KBM-7 (cell line): ENCODE measurements around the gene STX10.
A peak's percentile ranks its signal among the peaks of the same experiment; 100 is the strongest.
"Not testable (repeated sequence)": the region's sequence is repeated elsewhere in the genome, so short reads cannot be mapped to it uniquely, and the experiment has no call there.

Source experiments
- DNase-seq: peaks from one replicate; pipeline ENCODE4 v3.0.0-alpha.2; 2015
- in situ Hi-C: fragments of 300-500 bp; cut with MboI; formaldehyde crosslinking; loops from 2 replicates; pipeline ENCODE4 v1.14.3; 2020; ENCODE audit warnings: low sequenced_read_pairs, low pct_unique_long_range_greater_than_20kb, mixed read lengths

STX10 gene, protein sequence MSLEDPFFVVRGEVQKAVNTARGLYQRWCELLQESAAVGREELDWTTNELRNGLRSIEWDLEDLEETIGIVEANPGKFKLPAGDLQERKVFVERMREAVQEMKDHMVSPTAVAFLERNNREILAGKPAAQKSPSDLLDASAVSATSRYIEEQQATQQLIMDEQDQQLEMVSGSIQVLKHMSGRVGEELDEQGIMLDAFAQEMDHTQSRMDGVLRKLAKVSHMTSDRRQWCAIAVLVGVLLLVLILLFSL

DNA sequence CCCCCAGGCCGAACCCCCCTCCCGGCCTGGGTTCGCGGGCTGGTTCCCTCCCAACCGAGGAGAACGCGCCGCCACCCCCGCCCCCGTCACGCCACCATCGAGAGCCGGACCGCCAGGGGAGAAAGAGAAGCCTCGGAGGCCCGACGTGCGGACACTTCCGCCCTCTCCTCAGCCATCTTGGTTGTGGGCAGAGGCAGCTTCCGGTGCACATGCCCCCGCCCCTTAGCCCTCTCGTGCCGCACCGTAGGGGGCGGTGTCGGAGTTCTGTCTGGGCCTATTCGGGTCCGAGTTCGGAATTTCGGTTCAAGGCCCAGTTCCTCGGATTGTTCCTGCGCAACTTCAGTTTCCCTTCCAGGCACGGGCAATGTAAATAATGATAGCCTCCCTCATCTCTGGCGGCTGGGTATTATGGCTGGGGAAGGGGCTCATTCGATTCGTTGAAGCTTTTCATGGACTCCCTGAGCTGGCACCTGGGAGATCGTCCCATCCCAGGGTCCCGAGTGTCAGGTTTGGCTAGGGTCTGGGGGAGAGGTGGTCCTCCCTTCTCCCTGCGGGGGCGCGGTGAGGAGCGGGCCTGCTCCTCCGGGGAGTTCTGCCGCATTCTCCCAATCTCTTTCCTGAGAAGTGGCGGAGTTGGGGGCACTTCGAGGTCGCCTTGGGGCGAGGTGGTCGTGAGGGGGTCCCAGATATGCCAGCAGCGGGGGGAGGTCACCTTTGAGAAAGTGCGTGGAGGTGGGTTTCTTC, at the start of gene STX10, which contains the start of gene IER2:
Gene STX10 (minus strand): TSS at position 189 of the 744 bp plus-strand sequence. CDS start 202 bp downstream, outside the sequence.
Gene IER2 (plus strand): TSS at position 225 of the 744 bp plus-strand sequence. CDS start 2,776 bp downstream, outside the sequence.
- peak; percentile 94 for DNase-seq
- in situ Hi-C loops = no loop called here

DNA sequence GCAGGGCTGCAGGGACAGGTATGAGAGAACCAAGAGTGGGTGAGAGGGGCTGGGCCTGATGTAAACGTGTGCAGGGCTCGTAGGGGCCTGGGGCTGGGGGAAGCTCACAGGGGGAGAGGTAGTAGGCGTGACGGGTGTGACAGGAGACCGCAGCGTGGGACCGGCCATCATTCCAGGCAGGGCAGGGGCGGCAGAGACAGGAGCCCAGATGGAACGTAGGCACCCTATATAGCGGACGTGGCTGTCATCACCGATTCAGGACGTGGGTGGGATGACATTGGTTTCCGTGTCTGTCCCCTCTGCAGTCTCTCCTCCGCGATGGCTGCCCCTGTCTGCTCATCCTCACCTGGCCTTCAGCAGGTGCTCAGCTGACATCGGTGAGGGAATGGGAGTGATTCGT, 48.5 kb upstream of the STX10 start:
- no peak for DNase-seq

DNA sequence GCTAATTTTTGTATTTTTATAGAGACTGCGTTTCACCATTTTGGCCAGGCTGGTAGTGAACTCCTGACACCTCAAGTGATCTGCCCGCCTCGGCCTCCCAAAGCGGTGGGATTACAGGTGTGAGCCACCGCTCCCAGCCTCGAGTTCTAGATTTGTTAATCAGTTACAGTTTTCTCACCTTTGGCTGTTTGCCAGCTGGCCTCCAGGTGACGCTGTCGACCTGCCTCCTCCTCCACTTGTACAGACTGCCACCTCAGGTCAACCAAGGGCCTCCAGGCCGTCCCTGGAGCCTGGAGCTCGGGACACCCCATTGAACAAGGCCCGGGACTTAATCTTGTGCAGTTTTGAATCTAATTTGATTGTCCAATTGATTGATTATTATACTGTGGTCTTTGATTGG, 45.5 kb upstream of the STX10 start:
- DNase-seq = peak; percentile 54
- in situ Hi-C loops = no loop called here

More for the DNA sequence above, 48.5 kb upstream of the STX10 start:
- in situ Hi-C loops = no loop called here

DNA sequence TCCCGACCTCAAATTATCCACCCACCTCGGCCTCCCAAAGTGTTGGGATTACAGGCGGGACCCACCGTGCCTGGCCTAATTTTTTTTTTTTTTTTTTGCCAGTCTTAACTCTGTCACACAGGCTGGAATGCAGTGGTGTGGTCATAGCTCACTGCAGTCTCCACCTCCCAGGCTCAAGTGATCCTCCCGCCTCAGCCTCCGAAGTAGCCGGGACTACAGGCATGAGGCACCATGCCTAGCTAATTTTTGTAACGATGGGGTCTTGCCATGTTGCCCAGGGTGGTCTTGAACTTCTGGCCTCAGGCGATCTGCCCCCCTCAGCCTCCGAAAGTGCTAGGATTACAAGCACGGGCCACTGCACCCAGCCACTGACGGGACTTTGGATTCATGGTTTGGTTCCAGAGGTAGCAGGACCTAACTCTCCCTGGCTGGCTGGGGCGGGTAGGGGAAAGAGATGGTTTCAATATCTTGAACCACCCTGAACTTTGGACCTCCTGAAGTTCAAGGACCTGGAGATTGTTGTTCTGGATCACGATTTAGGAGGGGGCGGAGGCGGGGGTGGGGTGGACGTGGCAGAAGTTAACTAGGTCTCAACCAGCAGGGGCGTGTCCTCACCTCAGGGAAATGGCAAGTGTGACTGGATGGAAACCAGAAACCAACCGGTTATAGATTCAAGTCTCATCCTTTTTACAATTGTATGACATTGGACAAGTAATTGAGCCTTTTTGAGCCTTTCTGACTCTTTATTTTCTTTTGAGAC, 40.8 kb upstream of the STX10 start:
- in situ Hi-C loops = no loop called here

DNA sequence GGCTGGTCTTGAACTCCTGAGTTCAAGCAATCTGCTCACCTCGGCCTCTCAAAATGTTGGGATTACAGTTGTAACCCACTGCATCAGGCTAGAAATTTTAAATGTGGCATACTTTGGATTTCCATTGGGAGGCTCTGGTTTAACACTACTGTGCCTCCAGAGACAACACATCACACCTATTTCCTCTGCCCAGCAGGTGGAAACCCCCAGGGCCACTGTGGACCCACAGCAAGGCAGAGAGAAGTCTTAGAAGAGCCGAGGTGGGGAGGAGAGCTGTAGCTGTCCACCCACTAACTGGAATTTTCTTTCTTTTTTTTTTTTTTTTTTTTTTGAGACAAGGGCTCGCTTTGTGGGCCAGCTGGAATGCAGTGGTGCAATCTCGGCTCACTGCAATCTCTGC, 39.4 kb upstream of the STX10 start:
- DNase-seq = no peak
- in situ Hi-C loops = no loop called here

More for the DNA sequence above, 40.8 kb upstream of the STX10 start:
- DNase-seq = no peak

DNA sequence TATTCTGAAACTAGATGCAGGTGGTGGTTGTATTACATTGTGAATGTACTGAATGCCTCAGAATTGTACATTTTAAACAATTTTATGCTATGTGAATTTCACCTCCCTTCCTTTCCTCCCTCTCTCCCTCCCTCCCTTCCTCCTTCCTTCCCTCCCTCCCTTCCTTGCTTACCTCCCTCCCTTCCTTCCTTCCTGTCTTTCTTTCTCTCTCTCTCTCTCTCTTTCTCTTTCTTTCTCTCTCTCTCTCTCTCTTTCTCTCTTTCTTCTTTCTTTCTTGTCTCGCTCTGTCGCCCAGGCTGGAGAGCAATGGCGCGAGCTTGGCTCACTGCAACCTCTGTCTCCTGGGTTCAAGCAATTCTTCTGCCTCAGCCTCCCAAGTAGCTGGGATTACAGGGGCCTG, 37.2 kb upstream of the STX10 start:
- no peak for DNase-seq
- in situ Hi-C loops = no loop called here

DNA sequence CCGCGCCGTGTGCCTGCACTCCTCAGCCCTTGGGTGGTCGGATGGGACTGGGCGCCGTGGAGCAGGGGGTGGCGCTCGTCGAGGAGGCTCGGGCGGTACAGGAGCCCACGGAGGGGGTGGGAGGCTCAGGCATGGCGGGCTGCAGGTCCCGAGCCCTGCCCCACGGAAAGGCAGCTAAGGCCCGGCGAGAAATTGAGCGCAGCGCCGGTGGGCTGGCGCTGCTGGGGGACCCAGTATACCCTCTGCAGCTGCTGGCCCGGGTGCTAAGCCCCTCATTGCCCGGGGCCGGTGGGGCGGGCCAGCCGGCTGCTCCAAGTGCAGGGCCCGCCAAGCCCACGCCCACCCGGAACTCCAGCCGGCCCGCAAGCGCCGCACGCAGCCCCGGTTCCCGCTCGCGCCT, 36.5 kb upstream of the STX10 start:
- in situ Hi-C loops, DNase-seq: not testable (repeated sequence)

DNA sequence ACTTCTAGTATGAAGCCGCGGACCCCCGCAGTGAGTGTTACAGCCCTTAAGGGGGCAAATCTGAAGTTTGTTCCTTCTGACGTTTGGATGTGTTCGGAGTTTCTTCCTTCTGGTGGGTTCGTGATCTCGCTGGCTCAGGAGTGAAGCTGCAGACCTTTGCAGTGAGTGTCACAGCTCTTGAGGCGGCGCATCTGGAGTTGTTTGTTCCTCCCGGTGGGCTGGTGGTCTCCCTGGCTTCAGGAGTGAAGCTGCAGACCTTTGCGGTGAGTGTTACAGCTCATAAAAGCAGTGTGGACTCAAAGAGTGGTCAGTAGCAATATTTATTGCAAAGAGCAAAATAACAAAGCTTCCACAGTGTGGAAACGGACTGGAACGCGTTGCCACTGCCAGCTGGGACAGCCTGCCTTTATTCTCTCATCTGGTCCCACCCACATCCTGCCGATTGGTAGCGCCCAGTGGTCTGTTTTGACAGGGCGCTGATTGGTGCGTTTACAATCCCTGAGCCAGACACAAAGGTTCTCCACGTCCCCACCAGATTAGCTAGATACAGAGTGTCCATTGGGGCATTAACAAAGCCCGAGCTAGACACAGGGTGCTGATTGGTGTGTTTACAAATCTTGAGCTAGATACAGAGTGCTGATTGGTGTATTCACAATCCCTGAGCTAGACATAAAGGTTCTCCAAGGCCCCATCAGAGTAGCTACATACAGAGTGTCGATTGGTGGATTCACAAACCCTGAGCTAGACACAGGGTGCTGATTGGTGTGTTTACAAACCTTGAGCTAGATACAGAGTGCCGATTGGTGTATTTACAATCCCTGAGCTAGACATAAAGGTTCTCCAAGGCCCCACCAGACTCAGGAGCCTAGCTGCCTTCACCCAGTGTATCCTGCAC, 35.8 kb upstream of the STX10 start:
- in situ Hi-C loops, DNase-seq: not testable (repeated sequence)

DNA sequence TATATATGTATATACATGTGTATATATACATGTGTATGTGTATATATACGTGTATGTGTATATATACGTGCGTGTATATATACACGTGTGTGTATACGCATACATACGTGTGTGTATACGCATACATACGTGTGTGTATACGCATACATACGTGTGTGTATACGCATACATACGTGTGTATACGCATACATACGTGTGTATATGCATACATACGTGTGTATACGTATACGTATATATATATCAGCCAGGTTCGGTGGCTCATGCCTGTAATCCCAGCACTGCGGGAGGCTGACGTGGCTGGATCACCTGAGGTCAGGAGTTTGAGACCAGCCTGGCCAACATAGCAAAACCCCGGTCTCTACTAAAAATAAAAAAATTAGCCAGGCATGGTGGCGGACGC, 34.8 kb upstream of the STX10 start:
- in situ Hi-C loops, DNase-seq: not testable (repeated sequence)

DNA sequence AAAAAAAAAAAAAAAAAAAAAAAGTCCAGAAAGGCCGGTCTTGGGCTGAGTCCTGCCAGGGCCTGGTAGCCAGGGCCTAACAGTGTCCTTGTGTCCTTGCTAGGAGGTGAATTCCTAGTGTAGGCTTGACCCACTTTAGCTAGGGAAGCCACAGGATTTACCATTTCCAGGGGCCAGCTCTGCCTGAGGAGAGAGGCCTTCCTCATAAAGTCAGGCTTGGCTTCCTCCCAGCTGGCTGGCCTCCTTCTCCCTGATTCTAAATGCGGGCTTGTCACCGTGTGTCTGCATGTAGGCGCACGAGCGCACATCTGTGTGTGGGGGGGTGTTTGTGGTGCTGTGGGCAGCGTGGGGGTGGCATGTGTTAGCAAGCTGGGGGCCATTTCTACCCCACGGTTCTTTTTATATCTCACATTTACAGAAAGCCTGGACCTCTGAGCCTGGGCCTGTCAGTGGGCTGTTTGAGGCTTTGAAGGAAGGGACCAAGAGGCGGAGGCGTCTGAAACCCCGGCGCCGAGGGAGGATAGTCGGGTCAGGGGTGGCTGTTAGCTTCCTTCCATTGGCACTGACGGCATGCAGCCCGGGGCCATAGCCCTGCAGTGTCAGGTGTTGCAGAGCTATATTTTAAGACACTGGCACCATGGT, 31.7 kb upstream of the STX10 start:
- in situ Hi-C loops = no loop called here
- peak; percentile 96 for DNase-seq

DNA sequence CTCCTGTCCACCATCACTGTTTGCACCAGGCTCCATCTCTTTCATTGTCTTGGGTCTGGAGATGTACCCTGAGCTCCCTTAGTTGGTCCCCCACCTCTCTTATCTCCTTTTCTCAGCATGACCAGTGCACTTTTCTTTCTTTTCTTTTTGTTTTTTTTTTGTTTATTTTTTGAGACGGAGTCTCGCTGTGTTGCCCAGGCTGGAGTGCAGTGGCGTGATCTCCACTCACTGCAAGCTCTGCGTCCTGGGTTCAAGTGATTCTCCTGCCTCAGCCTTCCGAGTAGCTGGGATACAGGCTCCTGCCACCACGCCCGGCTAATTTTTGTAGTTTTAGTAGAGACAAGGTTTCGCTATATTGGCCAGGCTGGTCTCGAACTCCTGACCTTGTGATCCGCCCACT, 28.1 kb upstream of the STX10 start:
- DNase-seq, in situ Hi-C loops: not testable (repeated sequence)

DNA sequence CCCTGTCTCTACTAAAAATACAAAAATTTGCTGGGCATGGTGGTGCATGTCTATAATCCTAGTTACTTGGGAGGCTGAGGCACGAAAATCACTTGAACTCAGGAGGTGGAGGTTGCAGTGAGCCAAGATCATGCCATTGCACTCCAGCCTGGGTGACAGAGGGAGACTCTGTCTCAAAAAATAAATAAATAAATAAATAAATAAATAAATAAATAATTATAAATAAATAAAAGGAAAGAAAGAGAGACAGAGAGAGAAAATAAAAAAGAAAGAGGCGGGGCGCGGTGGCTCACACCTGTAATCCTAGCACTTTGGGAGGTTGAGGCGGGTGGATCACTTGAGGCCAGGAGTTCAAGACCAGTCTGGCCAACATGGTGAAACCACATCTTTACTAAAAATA, 27.4 kb upstream of the STX10 start:
- in situ Hi-C loops, DNase-seq: not testable (repeated sequence)

DNA sequence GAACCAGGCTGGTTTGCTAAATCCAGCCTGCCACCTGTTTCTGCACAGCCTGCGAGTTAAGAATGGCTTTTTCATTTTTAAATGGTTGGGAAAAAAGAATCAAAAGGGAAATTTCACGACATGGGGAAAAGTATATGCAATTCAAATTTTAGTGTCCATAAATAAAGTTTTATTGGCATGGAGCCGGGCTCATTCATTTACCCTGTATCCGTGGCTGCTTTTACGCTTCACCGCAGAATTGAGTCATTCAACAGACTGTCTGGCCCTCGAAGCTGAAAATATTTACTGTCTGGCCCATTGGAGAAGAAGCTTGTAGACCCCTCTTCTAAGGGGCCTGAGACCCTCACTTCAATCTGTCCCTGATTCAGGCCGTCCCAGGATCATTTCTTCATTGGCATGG, 26.2 kb upstream of the STX10 start:
- in situ Hi-C loops = no loop called here
- DNase-seq = no peak

DNA sequence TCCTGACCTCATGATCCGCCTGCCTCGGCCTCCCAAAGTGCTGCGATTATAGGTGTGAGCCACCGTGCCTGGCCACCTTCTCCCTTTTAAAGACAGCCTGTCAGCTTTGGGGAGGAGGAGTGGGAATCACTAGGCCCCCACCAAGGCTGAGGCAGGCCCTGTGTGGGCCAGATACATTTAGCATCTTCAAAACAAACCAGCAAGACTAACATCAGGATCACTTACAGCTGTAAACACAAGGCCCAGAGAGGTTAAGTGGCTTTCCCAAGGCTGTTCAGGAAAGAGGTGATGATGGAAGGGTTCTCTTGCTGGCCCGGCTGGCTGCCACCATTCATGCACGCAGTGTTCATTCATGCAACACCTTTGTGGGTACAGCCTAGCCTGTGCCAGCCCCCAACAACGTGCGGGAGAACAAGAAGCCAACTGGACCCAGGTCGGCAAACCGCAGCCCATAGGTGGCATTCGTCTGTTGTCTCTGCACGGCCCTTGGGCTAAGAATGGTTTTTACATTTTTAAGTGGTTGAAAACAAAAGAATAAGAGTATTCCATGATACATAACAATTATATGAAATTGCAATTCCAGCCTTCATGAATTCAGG, 23.1 kb upstream of the STX10 start:
- in situ Hi-C loops = no loop called here
- no peak for DNase-seq

DNA sequence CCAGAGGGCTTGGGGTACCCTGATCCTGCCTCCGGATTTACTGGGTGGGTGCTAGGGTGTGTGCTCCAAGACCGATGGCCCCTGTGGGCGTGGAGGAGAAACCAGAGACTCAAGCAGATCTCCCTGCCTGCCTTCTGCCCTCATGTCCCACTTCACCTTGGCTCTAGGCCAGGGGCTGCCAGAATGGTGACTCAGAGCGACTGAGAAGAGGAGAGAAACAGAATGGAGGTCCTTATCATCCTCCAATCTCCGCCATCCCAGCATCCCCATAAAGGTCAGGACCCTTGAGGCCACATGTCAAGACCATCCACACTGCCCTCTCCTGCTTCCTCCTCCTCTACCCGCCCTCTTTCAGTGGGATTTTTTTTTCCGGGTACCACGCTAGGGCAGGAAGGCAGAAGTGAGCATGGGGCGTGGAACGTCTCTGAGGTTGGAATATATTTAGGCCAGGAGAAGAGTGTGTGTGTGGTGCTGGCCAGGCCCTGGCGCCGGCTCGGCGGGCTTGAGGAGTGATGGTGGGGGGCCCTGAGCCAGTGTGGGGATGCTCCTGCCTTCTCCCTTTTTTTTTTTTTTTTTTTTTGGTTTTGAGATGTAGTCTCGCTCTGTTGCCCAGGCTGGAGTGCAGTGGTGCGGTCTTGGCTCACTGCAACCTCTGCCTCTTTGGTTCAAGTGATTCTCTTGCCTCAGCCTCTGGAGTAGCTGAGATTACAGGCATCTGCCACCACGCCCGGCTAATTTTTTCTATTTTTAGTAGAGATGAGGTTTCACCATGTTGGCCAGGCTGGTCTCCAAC, 22.4 kb upstream of the STX10 start:
- in situ Hi-C loops = no loop called here
- peak; percentile 43 for DNase-seq

DNA sequence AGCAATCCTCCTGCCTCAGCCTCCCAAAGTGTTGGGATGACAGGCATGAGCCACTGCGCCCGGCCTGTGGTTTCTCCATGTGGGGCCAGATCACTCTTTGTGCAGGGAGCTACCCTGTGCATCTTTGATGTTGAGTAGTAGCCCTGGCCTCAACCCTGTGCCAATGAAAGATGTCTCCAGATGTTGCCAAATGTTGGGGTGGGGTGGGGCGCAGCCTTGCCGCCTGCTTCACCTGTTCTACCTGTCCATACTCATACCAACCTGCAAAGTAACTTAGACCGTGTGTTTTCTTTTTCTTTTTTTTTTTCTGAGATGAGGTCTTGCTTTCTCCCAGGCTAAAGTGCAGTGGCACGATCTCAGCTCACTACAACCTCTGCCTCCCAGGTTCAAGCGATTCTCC, 21.0 kb upstream of the STX10 start:
- no peak for DNase-seq
- in situ Hi-C loops = no loop called here

DNA sequence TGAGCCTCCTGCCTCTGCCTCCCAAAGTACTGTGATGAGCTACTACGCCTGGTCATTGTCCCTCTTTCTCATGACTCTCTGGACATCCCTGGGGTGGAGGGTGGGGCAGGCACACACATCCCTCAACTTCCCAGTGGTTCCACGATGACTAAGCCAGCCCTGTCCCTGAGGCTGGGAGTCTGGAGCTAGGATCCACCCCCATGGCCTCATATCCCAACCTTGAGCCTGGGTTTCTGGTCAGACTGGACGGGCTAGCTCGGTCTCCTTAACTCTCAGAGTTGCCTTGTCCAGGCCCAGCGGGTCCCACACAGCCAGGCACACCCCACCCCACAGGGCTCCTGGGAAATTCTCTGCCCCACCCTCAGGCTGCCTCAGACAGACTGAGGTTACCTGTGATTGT, 19.6 kb upstream of the STX10 start:
- no peak for DNase-seq
- in situ Hi-C loops = no loop called here
